Measurements from ENCODE around the gene SERPINB1.
"Not testable (repeated sequence)": the region's sequence is repeated elsewhere in the genome, so short reads cannot be mapped to it uniquely, and the experiment has no call there.

SERPINB1 gene

DNA sequence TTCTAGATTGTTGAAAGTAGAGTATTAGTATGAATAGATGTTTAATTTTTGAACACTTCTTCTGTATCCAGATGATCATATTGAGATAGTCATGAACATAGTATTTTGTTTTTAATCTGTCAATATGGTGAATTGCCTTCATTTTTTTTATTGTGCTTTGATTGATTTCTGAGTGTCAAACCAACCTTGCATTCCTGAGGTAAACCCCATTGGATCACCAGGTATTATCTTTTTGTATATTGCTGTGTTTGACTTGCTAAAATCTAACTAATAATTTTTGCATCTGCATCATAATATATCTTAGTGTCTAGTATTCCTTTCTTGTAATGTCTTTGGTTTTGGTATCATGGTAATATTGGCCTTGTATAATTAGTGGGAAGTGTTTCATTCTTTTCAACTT lies 25.5 kb downstream of the SERPINB1 start:
- no peak for DNase-seq (ENCODE audit: low spot score)

DNA sequence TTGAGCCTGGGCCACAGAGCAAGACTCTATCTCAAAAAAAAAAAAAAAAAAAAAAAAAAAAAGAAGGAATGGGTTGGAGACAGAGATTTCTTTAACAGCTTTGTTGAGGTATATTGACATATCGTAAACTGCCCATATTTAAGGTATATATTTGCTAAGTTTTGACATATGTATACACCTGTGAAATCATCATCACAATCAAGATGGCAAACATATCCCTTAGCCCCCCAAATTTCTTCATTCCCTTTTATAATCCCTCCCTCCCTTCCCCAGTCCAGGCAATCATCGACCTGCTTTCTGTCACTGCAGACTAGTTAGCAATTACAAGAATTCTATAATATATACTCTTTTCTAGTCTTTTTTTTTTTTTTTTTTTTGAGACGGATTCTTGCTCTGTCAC lies 29.0 kb downstream of the SERPINB1 start:
- no peak for DNase-seq (ENCODE audit: low spot score)

DNA sequence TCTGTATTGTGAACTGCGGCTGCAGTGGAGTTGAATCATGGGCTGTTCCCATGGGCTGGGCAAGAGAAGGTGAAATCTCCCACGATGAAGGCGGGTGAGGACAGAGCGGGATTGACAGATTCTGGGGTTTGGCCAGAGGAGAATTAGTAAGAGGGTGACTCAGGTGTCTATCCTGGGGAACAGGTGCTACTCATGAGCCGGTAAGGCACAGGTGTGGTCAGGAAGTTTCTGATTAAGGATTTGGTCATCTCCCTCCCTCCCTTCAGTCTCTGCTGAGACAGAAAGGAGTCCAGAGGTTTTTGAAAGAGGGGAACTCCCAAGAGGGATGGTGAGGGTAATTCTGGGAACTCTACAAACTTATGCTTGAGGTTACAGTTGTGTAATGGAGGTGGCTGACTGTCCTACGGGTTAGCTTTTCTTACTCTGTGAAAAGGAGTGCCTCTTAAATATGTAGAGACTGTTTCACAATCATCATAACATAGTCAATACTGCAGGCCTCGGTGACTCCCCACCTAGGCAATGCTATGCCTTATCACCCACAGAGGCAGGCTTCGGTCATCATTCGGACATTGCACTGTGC lies 31.5 kb downstream of the SERPINB1 start:
- DNase-seq (ENCODE audit: low spot score): no peak

DNA sequence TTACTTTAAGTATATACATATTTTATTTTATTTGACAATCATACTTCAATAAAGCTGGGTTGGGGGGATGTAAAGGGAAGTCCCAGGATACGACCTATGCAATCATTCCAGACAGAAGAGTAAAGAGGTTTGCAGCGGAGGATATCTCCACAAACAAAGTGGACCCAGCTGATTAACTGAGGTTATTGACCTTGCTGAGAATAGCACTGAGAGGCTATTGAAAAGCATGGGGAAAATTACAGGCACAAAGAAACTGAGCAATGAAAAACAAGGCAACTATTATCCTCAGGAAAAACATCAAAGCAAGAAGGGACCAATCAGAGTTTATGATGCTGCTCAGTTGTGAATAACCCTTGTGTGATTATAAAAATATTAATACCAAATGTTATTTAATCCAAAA lies 32.6 kb downstream of the SERPINB1 start:
- no peak for DNase-seq (ENCODE audit: low spot score)

DNA sequence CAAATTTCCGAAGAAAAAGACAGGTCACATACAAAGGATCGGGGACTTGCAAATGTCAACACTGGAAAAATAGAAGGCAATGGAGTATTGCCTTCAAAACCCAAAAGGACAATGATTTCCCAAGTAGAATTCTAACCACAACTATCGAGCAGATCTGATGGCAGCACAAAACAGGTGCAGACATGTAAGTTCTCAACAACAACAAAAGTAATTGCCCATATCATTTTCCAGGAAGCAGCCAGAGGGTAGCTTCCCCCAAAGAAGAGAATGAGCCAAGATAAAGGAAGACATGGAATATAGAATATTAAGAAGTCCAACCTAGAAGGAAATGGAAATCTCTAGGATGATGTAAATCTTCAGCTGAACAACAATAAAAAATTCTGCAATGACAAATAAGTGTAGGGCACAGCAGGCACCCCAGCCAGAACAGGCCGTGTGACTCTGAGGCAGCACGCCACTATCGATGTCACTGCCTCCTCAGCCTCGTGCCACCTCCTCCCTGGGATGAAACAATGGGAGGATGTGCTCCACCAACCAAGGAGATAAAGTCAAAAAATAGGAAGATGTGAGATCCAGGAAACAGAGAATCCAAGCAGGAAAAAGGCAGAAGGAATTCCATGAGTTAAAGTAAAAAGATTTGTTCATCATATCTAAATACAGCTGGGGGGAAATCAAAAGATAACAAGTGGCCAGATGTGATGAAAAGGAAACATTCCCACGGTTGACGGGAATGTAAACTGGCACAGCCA lies 34.1 kb downstream of the SERPINB1 start:
- no peak for DNase-seq (ENCODE audit: low spot score)

DNA sequence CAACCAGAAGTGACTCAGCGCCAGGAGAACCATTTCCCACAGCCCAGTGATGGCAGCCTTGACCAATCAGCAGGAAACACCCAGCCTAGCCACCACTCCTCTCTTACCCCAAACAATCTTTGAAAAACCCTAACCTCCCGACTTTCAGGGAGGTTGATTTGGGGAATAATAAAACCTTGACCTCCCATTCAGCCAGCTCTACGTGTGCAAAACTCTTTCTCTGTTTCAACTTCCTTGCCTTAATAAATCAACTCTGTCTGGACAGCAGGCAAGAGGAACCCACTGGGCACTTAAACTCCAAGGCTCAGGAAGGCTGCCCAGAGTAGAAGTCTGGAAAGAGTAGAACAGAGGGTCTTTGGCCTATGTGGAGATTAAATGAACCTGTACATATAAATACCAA lies 35.0 kb downstream of the SERPINB1 start:
- no peak for DNase-seq (ENCODE audit: low spot score)

DNA sequence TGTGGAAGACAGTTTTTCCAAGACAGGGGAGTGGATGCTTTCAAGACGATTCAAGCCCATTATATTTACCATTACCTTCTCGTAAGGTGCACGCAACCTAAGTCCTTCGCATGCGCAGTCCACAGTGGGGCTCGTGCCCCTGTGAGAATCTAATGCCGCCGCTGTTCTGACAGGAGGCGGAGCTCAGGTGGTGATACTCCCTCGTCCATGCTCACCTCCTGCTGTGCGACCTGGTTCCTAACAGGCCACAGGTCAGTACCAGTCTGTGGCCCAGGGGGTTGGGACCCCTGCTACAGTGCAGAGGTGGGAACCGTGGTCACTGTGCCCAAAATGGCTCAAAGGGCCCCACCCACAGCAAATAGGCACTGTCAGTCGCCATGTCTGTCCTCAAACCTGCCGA lies 36.6 kb downstream of the SERPINB1 start:
- no peak for DNase-seq (ENCODE audit: low spot score)

DNA sequence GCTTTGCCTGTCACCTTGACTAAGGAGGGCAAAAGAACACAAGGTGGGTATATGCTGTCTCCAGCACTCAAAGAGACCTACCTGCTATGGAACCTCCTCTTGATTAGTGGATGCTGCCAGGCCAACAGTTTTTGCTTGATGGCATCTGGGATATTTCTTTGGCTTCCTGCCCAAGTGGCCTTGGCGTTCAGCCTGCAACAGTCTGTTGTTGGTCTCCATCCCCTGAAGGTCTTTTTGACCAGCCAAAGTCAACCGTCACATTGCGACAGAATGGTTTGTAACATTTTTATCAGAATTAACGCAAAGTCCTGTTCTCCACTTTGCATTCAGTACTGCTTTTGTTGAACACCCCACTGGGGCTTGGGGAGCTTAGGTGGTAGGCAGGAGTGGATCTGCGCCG lies 37.1 kb downstream of the SERPINB1 start:
- DNase-seq (ENCODE audit: low spot score): no peak

DNA sequence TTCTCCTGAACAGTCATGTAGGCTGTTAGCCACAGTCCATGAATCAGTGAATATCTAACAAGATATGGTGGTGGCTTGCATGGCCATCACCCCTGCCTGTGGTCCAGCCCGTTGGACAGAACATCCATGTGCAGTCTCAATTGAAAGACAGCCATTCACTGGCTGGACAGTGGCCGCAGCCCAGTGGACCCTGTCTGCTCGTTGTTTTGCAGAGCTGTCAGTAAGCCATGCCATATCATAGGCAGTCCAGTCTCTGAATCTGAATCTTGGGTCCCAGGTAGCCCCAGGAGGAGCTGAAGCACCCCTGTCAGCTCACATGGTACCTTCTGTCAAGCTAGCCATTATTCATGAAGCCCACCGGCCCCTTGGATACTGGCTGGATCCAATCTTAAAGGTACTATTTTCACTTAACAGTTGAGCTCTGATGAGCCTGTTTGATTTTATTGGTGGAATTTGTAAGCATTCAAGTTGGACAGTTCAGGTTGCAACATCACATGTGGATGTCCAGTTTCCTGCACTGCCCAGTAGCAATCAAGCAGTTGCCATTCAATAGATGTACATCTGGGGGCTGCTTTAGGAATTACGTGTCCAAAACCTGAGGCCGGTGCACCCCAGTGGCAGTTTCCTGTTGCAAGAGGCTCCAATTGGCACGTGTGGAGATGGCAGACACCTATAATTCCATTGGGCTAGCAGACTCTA lies 37.8 kb downstream of the SERPINB1 start:
- no peak for DNase-seq (ENCODE audit: low spot score)

DNA sequence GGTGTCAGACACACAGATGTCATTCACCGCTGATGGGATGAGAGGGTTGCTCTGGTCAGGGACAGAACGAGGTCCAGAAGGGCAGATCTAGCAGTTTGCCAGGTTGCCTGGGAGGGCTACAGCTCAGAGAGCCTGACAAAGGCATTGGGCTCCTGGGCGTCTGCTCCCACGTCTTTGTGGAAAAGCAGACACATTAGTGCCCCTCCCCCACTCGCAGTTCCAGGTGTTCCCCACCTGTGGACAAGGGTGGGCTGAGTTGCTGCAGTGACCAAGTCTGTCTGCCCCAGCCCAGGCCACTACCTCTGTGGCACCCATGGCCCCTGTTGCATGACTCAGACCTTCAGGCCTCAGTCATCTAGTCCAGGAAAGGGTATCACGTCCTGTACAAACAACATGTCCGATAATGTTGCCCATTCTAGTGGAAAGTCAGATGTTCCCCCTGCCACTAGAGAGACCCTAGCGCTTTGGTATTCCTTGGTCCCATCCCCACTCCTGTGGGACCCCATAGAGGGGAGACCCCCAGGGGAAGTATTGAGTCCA lies 39.1 kb downstream of the SERPINB1 start:
- no peak for DNase-seq (ENCODE audit: low spot score)

DNA sequence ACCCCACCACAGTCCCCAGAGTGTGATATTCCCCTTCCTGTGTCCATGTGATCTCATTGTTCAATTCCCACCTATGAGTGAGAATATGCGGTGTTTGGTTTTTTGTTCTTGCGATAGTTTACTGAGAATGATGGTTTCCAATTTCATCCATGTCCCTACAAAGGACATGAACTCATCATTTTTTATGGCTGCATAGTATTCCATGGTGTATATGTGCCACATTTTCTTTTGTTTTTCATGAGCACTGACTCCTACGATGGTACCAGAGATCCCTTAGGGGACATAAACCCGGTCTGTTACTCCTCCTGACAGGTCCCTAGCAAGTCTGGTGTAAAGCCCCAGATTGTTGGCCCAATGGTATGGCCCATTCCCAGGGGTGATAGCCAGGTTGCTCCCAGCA lies 40.0 kb downstream of the SERPINB1 start:
- not testable (repeated sequence) for DNase-seq (ENCODE audit: low spot score)

DNA sequence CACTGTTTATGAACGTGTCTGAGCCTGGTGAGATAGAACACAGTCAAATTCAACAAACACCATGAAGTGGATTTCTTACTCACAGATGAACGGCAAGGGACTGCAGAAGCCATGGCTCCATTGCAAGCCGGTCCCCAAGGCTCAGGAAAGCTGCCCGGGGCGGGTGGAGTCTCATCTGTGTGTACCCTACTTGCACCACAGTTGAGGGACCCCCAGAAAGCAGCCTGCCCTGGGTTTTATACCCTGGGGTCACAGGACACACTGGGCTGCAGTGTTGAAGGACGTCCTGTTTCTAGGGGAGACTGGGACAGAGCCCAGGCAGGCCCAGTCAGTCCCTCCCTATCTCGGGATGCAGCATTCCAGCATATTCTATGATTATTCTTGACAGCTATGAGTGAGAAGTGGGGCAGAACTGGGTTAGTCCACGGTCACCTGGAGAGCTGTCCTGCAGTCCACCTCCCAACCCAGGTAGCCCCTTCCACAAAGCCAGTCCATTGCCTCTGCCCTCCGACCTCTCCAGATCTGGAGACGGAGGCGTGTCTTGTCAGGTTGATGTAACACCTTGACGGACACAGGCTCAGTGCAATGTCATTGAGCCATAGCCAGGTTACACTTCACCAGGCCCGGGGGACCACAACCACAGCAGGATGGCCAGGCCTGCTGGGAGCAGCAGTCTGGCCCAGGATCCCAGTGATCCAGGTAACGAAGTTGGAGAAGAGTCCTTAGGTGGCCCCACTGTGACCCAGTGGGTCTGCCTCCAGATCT lies 40.9 kb downstream of the SERPINB1 start:
- no peak for DNase-seq (ENCODE audit: low spot score)

DNA sequence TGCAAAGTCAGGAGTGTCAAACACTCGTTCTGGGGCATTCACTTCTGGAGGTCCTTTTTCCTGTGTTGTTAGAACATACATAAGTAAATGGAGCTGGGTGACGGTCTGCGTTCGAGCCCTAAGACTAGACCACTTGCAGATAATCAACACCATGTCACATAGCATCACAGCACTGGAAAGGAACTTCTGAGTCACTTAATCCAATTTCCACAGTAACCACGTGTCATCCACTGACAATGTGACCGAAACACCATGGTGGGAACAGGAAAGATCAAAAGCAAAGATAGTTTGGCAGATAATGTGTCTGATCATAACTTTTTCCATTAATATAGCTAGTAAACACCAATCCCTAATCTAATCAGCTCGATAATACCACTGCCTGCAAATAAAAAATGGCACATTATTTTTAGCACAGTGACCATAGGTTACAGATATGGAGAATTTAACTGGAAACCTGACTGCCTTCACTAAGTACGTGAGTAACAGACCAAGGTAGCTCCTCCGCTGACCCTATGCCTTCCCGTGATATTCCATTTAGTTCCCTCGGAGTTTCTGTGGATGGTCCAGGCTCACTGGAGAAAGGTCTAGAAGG lies 41.6 kb downstream of the SERPINB1 start:
- no peak for DNase-seq (ENCODE audit: low spot score)

DNA sequence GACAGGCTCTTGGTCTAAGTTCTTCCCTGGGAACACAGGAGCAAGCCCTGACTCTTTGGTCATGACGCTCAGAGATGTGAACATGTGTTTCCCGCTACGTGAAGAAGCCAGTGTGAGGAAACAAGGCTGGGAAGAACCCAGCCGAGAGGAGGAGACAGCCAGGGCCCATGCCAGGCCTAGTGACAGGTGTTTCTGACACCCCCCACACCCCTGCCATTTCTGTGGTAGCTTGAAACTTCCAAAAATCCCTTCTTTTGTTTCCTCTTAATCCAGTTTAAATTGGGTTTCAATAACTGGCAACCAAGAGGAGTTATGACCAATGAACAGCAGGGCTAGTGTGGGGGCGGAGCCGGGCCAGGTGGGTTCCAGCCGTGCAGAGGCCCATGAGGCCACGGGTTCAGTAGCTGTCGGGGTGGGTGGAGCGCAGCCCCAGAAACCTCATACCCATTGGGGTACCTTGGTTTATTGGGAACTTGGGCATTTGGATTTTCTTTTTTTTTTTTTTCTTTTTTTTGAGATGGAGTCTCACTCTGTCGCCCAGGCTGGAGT lies 43.0 kb downstream of the SERPINB1 start:
- no peak for DNase-seq (ENCODE audit: low spot score)

DNA sequence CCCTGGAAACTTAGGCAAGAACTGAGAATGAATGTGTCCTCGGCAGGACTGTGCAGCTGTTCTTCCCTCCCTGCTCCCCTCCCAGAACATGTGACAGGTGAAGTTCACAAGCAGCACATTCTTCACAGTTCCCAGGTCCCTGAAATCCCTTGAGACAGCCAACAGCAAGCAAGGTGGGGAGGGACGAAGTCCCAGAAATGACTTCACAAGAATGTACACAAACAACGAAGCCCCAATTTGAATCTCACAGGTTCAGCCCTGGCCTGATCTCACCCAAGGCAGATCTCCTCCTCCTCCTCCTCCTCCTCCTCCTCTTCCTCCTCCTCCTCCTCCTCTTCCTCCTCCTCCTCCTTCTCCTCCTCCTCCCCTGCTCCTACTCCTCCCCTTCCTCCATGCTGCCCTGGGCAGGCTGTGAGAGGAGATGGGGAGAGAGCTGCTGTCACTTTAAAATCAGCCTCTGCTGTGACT lies 44.1 kb downstream of the SERPINB1 start:
- no peak for DNase-seq (ENCODE audit: low spot score)

DNA sequence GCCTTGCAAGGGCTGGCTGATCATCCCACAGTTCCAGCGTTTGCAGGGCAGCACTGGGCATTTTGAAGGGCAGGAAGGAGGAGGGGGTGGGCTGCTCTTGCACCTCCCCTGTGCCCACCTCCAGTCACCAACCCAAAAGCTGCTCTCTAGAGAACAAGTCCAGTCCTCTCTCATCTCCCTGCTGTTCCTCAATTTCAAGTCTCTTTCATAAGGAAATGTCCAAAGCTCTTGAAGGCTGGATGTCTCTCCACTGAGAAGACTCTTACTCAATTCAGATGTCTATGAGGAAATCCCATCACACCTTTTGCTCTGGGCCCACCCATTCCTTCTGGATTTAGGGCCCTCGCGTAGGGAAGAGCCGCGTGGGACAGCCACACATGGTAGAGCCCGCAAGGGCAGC lies 44.8 kb downstream of the SERPINB1 start:
- DNase-seq (ENCODE audit: low spot score): no peak

DNA sequence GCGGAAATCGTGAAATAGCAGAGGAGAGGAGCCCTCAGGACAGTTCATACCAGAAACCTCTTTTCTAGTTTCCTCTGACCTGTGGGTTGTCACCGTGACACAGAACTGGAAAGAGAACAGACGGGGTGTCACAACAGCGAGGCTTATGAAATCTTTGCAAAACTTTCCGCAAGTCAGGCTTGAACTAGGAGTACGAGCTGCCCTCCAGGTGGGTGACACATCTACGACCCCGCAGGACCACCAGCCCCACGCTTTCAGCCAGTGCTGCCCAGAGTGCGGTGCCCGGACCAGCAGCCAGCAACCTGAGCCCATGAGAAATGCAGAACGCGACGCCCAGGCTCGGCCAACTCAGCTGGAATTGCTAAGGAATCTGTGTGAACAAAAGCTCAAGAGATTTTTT lies 45.7 kb downstream of the SERPINB1 start:
- DNase-seq (ENCODE audit: low spot score): no peak

DNA sequence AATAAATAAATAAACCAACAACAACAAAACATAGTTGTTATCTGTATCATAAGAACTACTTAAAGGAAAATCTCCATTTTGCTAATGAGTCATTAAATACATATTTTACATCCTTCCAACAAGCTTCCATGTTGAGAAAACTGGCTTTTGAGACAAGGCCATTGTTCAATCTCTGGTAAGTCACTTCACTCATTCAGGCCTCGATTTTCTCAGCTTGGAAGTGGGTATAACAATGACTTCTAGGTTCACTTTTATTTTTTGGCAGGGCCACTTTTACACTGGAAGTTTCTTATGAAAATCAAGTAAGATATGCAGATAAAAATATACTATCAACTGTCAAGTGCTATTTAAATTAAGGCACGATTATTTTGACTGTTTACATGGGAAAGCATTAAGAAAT lies 46.5 kb downstream of the SERPINB1 start:
- DNase-seq (ENCODE audit: low spot score): no peak

DNA sequence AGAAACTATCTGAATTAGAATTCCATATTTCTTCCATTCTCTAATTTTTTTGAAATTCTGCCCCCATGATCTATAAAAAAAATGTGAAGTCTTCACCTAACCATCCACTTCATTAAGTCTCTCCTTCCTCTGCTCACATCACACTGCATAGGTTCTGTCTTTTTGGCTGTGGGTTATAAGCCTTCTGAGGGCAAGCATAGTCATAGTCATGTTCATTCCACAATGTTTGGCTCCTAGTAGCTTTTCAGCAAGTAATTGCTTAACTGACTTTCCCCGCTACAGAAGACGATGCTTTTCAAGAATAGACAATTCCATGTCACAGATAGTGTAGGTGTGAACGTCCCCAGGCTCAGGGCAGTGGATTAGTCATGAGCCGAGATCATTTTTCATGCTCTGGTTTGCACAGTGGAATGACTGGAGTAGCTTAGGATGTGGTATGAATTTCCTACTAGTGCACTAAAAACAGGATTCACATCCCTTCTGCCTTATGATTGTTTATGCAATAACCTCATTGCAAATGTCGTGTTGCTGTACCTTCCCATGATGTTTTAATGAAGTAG lies 47.4 kb downstream of the SERPINB1 start:
- no peak for DNase-seq (ENCODE audit: low spot score)

DNA sequence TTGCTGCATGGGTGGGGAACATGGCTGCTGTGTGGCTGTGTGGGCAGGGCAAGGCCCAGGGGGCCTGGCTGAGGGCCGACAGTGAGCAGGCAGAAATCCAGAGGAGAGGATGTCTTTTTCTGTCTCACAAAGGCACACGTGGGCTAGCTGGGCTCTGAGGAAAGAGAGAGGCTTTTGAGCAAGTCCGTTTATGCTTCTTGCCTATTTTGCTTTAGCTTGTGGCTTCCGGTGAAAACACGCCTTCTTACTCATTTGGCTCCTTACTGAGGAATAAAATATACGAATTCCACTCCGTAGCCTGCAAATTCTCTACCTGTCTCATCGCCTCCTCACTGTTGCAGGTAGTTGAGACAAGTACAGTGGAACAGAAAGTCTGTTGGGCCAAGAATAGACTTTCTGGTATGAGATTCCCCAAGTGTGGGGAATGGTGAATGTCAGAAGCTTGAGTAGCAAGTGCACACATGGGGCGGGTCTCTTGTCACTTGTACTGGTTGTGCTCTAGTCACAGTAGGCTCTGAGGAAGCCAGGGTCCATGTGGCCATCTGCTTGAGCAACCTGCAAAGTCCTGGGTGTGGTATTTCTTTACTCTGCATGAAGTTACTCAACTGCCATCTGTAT lies 48.0 kb downstream of the SERPINB1 start:
- no peak for DNase-seq (ENCODE audit: low spot score)
